ENCODE data around the gene BLVRB.
"Not testable (repeated sequence)": the region's sequence is repeated elsewhere in the genome, so short reads cannot be mapped to it uniquely, and the experiment has no call there.

The BLVRB gene

DNA sequence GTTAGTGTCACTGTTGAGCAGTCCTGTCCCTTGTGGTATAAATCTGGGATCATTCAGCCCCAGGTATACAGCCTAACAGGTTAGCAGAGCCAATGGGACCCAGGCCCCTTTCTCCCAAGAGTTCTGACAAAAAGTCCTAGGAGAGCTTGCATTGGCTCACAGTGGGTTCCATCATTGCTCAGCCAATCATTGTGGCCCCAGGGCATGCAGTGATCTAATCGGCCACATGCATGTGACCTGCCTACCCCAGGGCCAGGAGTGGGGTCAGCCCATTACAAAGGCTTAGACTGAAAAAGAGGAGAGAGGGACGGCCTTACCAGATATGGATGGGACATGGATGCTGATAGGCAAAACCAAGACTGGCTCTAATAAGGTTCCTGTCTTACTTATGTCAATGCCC is 42.3 kb upstream of the BLVRB start:
- Histone ChIP-seq H3K9ac (ENCODE audit: insufficient read length) (no peak overlapping the region), H3K9me3 (ENCODE audit: low read depth, low read length) (no peaks in the 10 kb centered on the region), H3K36me3 (ENCODE audit: insufficient read depth, low read length) (no peaks in the 10 kb centered on the region), H3K4me3 (no peak overlapping the region), H3K27ac (no peak overlapping the region)
- no peak for DNase-seq (ENCODE audit: low read depth, low spot score)
- TF ChIP-seq EZH2 (IDR thresholded peaks at IDR 0.05): no peak
- TF ChIP-seq POLR2AphosphoS5 (IDR thresholded peaks at IDR 0.05; ENCODE audit: borderline replicate concordance, low read depth, low read length): no peak
- no peak for TF ChIP-seq FOXP2 (optimal IDR thresholded peaks at IDR 0.05; ENCODE audit: control extremely low read depth, extremely low read length, insufficient read depth)

DNA sequence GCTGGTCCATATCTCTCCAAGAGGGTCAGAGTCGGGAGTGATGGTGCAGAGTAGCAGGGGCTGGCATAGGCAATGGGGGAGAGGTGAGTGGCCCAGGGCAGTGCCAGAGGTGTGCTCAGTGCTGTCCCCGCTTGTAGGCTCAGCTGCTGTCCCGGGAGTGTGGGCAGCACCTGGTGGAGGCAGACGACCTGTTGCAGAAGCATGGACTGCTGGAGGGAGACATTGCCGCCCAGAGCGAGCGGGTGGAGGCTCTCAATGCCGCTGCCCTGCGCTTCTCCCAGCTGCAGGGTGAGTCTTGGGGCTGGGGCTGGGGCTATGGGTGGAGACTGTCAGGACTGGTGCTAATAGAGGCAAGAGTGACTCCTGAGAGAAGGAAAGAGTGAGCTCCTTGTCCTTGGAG is 40.6 kb upstream of the BLVRB start:
- no peaks in the 10 kb centered on the region for H3K36me3 ChIP-seq (ENCODE audit: insufficient read depth, low read length)
- no peak for TF ChIP-seq POLR2AphosphoS5 (IDR thresholded peaks at IDR 0.05; ENCODE audit: borderline replicate concordance, low read depth, low read length)
- TF ChIP-seq EZH2 (IDR thresholded peaks at IDR 0.05): no peak
- no peak for TF ChIP-seq FOXP2 (optimal IDR thresholded peaks at IDR 0.05; ENCODE audit: control extremely low read depth, extremely low read length, insufficient read depth)
- H3K4me3 ChIP-seq: no peak overlapping the region
- DNase-seq (ENCODE audit: low read depth, low spot score): no peak
- no peak overlapping the region for H3K27ac ChIP-seq
- H3K9ac ChIP-seq (ENCODE audit: insufficient read length): no peak overlapping the region
- no peaks in the 10 kb centered on the region for H3K9me3 ChIP-seq (ENCODE audit: low read depth, low read length)

DNA sequence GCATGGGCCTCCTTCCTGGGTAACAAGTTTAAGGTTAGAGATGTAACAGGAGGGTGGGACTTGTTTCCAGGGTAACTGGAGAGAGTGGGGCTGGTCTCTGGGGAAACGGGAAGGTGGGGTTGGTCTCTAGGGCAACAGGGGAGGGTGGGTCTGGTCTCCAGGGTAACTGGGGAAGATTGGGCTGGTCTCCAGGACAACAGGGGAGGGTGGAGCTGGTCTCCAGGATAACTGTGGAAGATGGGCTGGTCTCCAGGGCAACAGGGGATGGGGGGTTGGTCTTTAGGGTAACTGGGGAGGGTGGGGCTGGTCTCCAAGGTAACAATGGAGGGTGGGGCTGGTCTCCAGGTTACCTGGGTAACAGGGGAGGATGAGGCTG is 37.8 kb upstream of the BLVRB start:
- Histone ChIP-seq H3K9ac (ENCODE audit: insufficient read length) (no peak overlapping the region), H3K4me3 (no peak overlapping the region), H3K27ac (no peak overlapping the region), H3K36me3 (ENCODE audit: insufficient read depth, low read length) (no peaks in the 10 kb centered on the region), H3K9me3 (ENCODE audit: low read depth, low read length) (no peaks in the 10 kb centered on the region)
- DNase-seq (ENCODE audit: low read depth, low spot score): peak; percentile 16
- TF ChIP-seq EZH2 (IDR thresholded peaks at IDR 0.05) (no peak), POLR2AphosphoS5 (IDR thresholded peaks at IDR 0.05; ENCODE audit: borderline replicate concordance, low read depth, low read length) (no peak), FOXP2 (optimal IDR thresholded peaks at IDR 0.05; ENCODE audit: control extremely low read depth, extremely low read length, insufficient read depth) (no peak)

DNA sequence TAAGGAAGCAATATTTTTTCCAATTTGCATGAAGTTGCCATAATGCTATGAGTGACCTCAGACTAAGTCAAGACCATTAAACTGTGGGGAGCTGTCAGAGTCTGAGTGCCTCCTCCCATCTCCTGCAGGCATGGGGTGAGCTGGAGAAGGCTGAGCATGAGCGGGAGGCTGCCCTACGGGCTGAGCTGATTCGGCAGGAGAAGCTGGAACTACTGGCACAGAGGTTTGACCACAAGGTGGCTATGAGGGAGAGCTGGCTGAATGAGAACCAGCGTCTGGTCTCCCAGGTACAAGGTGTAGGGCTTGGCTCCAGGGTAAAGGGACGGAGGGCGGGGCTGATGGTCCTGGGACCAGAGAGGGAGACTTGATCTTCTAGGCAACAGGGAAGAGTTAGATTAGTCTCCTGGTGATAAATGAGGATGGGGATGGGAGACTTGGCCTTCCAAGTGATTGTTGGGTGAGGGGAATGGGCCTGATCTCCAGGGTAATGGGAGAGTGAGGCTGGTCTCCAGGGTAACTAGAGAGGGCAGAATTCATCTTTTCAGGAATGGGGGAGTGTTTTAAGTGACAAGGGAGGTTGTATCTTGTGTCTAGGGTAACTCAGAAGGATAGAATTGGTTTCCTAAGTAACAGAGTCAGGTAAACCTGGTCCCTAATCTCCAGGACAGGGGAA is 37.2 kb upstream of the BLVRB start:
- Histone ChIP-seq H3K27ac (no peak overlapping the region), H3K9me3 (ENCODE audit: low read depth, low read length) (no peaks in the 10 kb centered on the region), H3K9ac (ENCODE audit: insufficient read length) (no peak overlapping the region), H3K36me3 (ENCODE audit: insufficient read depth, low read length) (no peaks in the 10 kb centered on the region), H3K4me3 (no peak overlapping the region)
- TF ChIP-seq EZH2 (IDR thresholded peaks at IDR 0.05) (no peak), POLR2AphosphoS5 (IDR thresholded peaks at IDR 0.05; ENCODE audit: borderline replicate concordance, low read depth, low read length) (no peak), FOXP2 (optimal IDR thresholded peaks at IDR 0.05; ENCODE audit: control extremely low read depth, extremely low read length, insufficient read depth) (no peak)
- DNase-seq (ENCODE audit: low read depth, low spot score): no peak

DNA sequence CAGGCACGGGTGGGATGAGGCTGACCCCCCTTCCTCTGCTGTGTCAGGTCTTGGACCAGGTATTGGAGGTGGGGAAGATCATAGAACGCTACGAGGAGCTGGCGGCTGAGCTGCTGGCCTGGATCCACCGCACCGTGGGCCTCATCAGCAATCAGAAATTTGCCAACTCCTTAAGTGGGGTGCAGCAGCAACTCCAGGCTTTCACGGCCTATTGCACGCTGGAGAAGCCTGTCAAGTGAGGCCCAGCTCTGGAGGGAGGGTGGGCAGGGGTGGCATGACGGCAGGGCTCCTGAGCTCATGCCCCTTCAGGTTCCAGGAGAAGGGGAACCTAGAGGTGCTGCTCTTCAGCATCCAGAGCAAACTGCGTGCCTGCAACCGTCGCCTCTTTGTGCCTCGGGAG is 36.5 kb upstream of the BLVRB start:
- no peak for DNase-seq (ENCODE audit: low read depth, low spot score)
- H3K4me3 ChIP-seq: no peak overlapping the region
- H3K27ac ChIP-seq: no peak overlapping the region
- no peaks in the 10 kb centered on the region for H3K9me3 ChIP-seq (ENCODE audit: low read depth, low read length)
- no peak overlapping the region for H3K9ac ChIP-seq (ENCODE audit: insufficient read length)
- no peak for TF ChIP-seq EZH2 (IDR thresholded peaks at IDR 0.05)
- TF ChIP-seq POLR2AphosphoS5 (IDR thresholded peaks at IDR 0.05; ENCODE audit: borderline replicate concordance, low read depth, low read length): no peak
- TF ChIP-seq FOXP2 (optimal IDR thresholded peaks at IDR 0.05; ENCODE audit: control extremely low read depth, extremely low read length, insufficient read depth): no peak
- H3K36me3 ChIP-seq (ENCODE audit: insufficient read depth, low read length): no peaks in the 10 kb centered on the region

DNA sequence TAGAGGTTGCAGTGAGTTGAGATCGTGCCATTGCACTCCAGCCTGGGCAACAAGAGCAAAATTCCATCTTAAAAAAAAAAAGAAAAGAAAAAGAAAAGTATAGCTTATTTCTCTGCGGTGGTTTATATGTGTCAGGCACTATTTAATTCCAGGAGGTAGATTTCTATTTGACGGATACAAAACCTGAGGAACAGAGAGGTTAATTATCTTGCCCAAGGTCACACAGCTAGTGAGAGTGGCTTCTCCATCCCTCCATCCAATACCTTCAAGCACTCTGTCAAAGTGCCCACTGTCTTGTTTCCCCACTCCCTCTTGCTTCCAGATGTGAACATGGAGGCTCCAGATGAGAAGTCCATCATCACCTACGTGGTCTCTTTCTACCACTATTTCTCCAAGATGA is 36.1 kb upstream of the BLVRB start:
- no peak for DNase-seq (ENCODE audit: low read depth, low spot score)
- H3K4me3 ChIP-seq: no peak overlapping the region
- TF ChIP-seq POLR2AphosphoS5 (IDR thresholded peaks at IDR 0.05; ENCODE audit: borderline replicate concordance, low read depth, low read length): no peak
- TF ChIP-seq EZH2 (IDR thresholded peaks at IDR 0.05): no peak
- TF ChIP-seq FOXP2 (optimal IDR thresholded peaks at IDR 0.05; ENCODE audit: control extremely low read depth, extremely low read length, insufficient read depth): no peak
- no peaks in the 10 kb centered on the region for H3K9me3 ChIP-seq (ENCODE audit: low read depth, low read length)
- no peak overlapping the region for H3K9ac ChIP-seq (ENCODE audit: insufficient read length)
- H3K27ac ChIP-seq: no peak overlapping the region
- H3K36me3 ChIP-seq (ENCODE audit: insufficient read depth, low read length): no peaks in the 10 kb centered on the region

DNA sequence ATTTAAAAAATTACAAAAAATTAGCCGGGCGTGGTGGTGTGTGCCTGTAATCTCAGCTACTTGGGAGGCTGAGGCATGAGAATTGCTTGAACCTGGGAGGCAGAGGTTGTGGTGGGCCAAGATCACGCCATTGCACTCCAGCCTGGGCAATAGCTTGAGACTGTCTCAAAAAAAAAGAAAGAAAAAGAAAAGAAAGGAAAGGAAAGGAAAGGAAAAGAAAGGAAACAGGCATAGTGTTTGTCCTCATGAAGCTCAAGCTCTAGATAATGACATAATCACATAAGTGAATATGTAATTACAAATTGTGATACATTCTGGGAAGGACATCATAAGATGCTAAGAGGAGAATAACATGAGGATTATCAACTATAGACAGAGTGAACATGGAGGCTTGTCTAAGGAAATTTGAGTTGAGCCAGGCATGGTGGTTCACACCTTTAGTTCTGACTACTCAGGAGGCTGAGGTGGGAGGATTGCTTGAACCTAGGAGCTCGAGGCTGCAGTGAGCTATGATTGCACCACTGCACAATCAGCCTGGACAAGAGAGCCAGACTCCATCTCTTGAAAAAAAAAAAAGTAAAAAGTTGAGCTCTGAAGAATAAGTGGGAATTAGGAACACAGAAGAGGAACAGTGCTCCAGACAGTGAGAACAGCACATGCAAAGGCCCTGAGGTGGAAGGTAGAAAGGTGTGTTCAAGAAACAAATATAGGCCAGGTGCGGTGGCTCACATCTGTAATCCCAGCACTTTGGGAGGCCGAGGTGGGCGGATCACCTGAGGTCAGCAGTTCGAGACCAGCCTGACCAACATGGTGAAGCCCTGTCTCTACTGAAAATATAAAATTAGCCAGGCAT is 35.4 kb upstream of the BLVRB start:
- H3K9ac ChIP-seq (ENCODE audit: insufficient read length); H3K27ac ChIP-seq; H3K36me3 ChIP-seq (ENCODE audit: insufficient read depth, low read length); DNase-seq (ENCODE audit: low read depth, low spot score); H3K9me3 ChIP-seq (ENCODE audit: low read depth, low read length); H3K4me3 ChIP-seq: not testable (repeated sequence)

DNA sequence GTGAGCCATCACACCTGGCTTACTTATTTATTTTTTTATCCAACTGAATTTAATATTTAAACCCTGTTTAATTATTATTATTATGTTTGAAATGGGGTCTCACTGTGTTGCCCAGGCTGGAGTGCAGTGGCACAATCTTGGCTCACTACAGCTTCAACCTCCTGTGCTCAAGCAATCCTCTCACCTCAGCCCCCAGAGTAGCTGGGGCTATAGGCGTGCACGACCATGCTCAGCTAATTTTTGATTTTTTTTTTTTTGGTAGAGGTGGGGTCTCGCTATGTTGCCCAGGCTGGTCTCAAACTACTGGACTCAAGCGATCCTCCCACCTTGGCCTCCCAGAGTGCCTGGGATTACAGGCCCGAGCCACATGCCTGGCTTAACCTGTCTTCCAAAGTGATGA is 33.8 kb upstream of the BLVRB start:
- Histone ChIP-seq H3K36me3 (ENCODE audit: insufficient read depth, low read length) (no peaks in the 10 kb centered on the region), H3K27ac (no peak overlapping the region), H3K9me3 (ENCODE audit: low read depth, low read length) (no peaks in the 10 kb centered on the region), H3K9ac (ENCODE audit: insufficient read length) (no peak overlapping the region), H3K4me3 (no peak overlapping the region)
- no peak for DNase-seq (ENCODE audit: low read depth, low spot score)
- TF ChIP-seq POLR2AphosphoS5 (IDR thresholded peaks at IDR 0.05; ENCODE audit: borderline replicate concordance, low read depth, low read length) (no peak), EZH2 (IDR thresholded peaks at IDR 0.05) (no peak), FOXP2 (optimal IDR thresholded peaks at IDR 0.05; ENCODE audit: control extremely low read depth, extremely low read length, insufficient read depth) (no peak)

Data from SK-N-MC (cell line).